Cardiac atrium fibroblast (primary cell): ENCODE measurements around the gene GREM2. TPM values are rescaled to one million over a fixed set of nuclear protein-coding genes. Genes with fewer than 3 reads are reported as not detected.

Source experiments
- total RNA-seq: library from RNA; depleted of rRNA; stranded (reverse); fragments of >200 nt; gene quantifications from 2 replicates; pipeline ENCODE4 v1.2.3, GENCODE V29; 2015

The GREM2 gene
- not detected in 2 replicates for total RNA-seq

DNA sequence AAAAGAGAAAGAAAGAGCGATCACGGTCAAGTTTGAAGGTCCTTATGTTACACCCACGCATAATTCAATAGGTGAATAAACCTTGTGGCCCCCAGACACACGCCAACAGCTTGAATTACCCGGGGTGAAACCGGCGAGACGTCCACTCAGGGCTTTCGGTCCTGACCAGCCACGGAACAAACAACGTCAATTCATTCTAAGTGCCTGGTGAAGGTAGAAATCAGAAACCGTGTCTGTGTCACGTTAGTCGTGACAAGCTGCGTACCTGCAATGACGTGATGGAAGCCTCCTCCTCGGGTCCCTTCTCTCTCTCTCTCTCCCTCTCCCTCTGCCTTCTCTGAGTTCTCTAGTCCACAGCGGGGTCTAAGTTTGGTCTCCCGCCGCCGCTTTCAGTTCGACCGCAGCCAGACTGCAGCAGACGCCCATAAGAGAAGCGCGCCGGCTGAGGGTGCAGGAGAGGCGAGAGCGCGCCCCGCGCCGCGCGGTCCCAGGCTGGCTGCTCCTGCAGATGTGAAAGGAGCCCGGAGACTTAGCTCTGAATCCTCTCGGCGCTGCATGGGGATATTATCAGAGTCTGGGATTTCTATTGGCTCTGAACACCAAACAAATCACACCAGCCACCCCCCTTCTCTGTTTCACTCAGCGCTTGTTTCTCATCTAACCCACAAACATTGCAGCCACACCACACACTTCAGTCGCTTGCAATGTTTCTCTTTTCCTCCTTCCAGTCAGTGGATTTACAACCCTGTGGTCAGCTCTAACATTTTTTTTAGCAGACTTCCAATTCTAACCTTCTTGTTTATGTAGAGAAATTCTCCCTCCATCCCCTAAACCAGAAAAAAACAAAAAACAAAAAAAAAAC is at the start of gene GREM2:
TSS of gene GREM2 (minus strand) at position 537 of the 862 bp plus-strand sequence. CDS start 118,680 bp downstream, outside the sequence.

